Measurements from ENCODE around the gene PIN1.
"Not testable (repeated sequence)": the region's sequence is repeated elsewhere in the genome, so short reads cannot be mapped to it uniquely, and the experiment has no call there.

Gene PIN1
- 39.1 to 57.9 reads per million in 2 experiments for total RNA-seq

- peak; percentile 99 for DNase-seq (ENCODE audit: low read depth)
These were observed at the start of gene PIN1 for GRCh38 chr19:9834726-9835506. Gene PIN1 (plus strand): TSS chr19:9835318. CDS start chr19:9835345, 27 bp downstream.

- DNase-seq (ENCODE audit: low read depth), result peak; percentile 97
These were observed 49.5 kb upstream of the PIN1 start for GRCh38 chr19:9785367-9786331.

- DNase-seq (ENCODE audit: low read depth), result no peak
These were observed 48.8 kb upstream of the PIN1 start for GRCh38 chr19:9786342-9786741.

- no peak for DNase-seq (ENCODE audit: low read depth)
These were observed 48.3 kb upstream of the PIN1 start for GRCh38 chr19:9786819-9787218.

- not testable (repeated sequence) for DNase-seq (ENCODE audit: low read depth)
These were observed 46.5 kb upstream of the PIN1 start for GRCh38 chr19:9788604-9789003.

- no peak for DNase-seq (ENCODE audit: low read depth)
These were observed 46.1 kb upstream of the PIN1 start for GRCh38 chr19:9789066-9789465.

GRCh38 chr19:9789579-9789978 lies 45.5 kb upstream of the PIN1 start:
- DNase-seq (ENCODE audit: low read depth), result not testable (repeated sequence)

- not testable (repeated sequence) for DNase-seq (ENCODE audit: low read depth)
These were observed 44.1 kb upstream of the PIN1 start for GRCh38 chr19:9791073-9791367.

GRCh38 chr19:9791552-9792205 lies 43.4 kb upstream of the PIN1 start:
- DNase-seq (ENCODE audit: low read depth), result peak; percentile 98

- peak; percentile 91 for DNase-seq (ENCODE audit: low read depth)
These were observed 42.7 kb upstream of the PIN1 start for GRCh38 chr19:9792206-9793070.

GRCh38 chr19:9793071-9793591 lies 42.0 kb upstream of the PIN1 start:
- DNase-seq (ENCODE audit: low read depth), result peak; percentile 49

GRCh38 chr19:9796113-9796773 lies 38.9 kb upstream of the PIN1 start:
- DNase-seq (ENCODE audit: low read depth), result peak; percentile 82

GRCh38 chr19:9797871-9798270 lies 37.2 kb upstream of the PIN1 start:
- no peak for DNase-seq (ENCODE audit: low read depth)

GRCh38 chr19:9799162-9799561 lies 36.0 kb upstream of the PIN1 start:
- no peak for DNase-seq (ENCODE audit: low read depth)

- no peak for DNase-seq (ENCODE audit: low read depth)
These were observed 33.1 kb upstream of the PIN1 start for GRCh38 chr19:9801976-9802375.

- DNase-seq (ENCODE audit: low read depth), result no peak
These were observed 28.3 kb upstream of the PIN1 start for GRCh38 chr19:9806803-9807202.

GRCh38 chr19:9808855-9809824 lies 26.0 kb upstream of the PIN1 start:
- DNase-seq (ENCODE audit: low read depth), result peak; percentile 22

GRCh38 chr19:9811139-9811538 lies 24.0 kb upstream of the PIN1 start:
- DNase-seq (ENCODE audit: low read depth), result no peak

- DNase-seq (ENCODE audit: low read depth), result no peak
These were observed 16.9 kb upstream of the PIN1 start for GRCh38 chr19:9818175-9818733.
